CD4-positive, alpha-beta T cell treated with Interleukin-6 for 4 hours (primary cell): Measurements from ENCODE around the gene FBXL16.
"Not testable (repeated sequence)": the region's sequence is repeated elsewhere in the genome, so short reads cannot be mapped to it uniquely, and the experiment has no call there.

Source experiments
- DNase-seq: peaks from one replicate; pipeline ENCODE4 v3.0.0-alpha.2; 2020; ENCODE audit warnings: mixed read lengths

FBXL16 gene

DNA sequence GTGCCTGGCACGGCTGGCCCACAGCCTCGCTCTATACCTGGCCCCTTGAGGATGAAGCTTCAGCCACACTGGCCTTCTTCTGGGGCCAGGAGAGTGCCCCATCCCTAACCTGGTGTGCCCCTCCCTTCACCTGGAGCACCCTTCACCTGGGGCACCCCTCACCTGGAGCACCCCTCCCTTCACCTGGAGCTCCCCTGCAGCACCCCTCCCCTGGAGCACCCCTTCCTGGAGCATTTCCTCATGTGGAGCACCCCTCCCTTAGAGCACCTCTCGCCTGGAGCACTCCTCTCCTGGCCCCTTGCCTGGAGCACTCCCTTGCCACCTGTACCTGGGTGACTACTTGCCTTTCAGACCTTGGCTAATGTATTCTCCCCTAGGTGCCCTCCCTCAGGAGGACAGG is 2.4 kb upstream of the FBXL16 start:
- no peak for DNase-seq

GRCh38 chr16:707062-707538 is 1.5 kb upstream of the FBXL16 start:
- DNase-seq: no peak

GRCh38 chr16:706189-707061 is 824 bp upstream of the FBXL16 start:
- no peak for DNase-seq

DNA sequence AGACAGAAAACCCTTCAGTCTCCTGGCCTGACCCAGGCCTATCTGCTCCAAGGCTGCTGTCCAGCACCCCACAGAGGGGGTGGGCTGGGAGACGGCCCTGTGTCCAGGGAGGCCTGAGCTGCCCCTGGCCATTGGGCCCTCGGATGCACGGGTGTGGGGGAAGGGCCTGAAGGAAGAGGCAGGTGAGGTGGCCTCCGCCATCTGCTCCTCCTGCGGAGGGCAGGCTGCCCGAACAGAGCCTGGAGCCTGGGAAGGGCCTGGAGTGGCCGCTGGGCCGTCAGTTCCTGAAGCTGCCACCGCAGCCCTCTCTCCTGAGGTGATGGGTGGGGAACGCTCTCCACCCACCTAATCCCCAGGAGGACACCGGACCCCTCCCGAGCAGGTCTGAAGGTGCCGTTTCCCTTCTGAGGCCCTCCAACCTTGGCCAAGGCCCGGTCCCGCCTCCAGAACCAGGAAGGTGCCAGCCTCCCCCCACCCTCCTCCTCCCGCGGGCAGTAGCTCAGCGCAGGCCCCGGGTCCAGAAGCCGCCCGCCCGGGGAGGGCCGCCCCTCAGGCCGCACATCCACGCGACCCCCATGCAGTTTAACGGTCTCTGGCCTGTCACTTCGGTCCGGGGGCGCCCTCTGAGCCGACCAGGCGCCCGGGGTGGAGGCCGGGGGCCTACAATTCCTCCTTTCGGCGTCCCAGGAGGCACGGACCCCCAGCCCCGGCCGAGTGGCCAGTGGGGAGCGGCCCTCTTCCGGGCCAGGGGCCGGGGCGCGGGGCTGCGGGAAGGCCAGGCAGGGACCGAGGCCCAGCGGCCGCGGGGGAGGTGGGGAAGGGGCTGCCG is 835 bp downstream of the FBXL16 start:
- DNase-seq: no peak

DNA sequence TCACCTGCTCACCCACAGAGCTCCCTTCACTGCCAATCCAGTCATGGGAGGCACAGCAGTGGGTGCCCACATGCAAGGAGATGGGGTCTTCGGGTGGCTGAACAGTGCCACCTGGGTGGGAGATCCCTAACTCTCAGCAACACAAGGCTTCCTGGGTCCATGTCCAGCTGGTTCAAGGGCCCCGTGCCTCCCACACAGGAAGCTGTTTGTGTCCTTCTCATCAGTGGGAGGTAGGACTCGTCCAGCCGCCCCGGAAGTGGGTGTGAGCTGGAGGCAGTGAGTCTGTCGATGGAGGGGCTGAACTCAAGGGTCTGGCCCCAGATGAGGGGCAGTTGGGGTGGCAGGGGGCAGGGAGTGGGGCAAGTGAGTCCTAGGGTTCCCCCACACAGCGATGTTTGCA is 1.6 kb downstream of the FBXL16 start:
- no peak for DNase-seq

DNA sequence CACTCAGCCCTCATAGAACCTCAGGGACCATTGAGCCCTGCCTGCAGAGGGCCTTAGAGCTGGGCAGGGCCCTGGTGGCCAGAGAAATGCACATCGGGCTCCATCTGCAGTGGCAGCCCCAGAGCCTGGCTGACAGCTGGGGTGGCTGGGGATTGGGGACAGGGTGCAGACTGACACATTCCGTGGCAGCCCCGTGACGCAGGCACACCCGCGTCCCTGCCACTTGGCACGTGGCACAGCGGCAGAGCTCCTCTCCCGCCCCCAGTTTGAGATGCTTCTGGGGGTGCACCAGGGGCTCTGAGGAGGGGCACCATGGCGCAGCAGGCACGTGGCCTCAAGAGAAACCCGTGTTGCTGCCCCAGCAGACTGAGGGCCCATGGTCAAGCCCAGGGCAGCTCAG is 2.2 kb downstream of the FBXL16 start:
- no peak for DNase-seq

DNA sequence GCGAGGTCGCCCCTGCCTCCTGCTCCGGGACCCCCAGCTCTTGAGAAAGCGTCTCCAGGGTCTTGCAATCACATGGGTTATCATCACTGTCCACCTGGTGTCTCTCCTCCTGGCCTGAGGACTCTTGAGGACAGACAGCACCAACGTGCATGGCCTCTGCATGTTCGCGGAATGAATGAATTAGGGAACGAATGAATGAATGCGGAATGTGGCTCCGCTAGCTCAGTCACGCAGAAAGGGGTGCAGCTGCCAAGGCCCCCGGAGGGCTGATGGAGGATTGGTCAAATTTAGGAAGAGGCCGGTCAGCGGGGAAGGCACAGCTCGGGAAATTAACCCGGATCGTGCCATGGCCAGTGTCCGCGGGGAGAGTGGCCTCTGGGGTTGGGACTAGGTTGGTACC is 3.3 kb downstream of the FBXL16 start:
- no peak for DNase-seq

- peak; percentile 56 for DNase-seq
These were observed 4.7 kb downstream of the FBXL16 start for GRCh38 chr16:700684-701584.

- DNase-seq: no peak
These were observed 6.5 kb downstream of the FBXL16 start for GRCh38 chr16:698911-699671.

GRCh38 chr16:695355-696089 is 10.1 kb downstream of the FBXL16 start:
- DNase-seq: peak; percentile 81

GRCh38 chr16:694863-695354 is 10.7 kb downstream of the FBXL16 start:
- DNase-seq: no peak

DNA sequence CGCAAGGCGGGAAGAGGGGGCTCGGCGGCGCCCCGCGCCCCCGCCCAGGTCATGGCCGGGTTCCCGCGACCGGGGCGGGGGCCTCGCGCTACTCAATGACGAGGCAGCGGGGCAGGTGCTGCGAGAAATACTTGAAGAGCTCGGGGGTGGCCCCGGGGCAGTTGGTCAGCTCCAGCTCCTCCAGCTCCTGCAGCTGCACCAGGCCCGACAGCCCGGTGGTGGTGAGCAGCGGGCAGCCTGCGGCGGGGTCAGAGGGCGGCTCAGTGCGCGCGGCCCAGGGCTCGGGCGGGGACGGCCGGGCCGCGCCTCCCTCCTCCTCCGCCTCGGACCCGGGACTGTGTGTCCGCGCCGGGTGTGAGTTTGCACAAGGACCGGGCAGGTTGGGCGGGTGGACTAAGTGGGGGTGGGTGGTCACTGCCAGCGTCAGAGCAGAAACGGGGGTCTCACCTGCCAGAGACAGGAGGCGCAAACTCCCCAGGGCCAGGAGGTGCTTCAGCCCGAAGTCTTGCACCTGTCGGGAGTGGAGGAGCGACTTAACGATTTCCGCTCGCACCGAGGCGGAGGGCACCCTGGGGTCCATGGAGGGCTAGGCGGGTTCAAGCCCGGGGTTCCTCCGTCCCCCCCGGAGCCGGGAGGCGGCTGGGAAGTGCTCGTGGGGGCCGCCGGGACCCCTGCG is 11.3 kb downstream of the FBXL16 start:
- peak; percentile 28 for DNase-seq

GRCh38 chr16:693766-694165 is 11.8 kb downstream of the FBXL16 start:
- no peak for DNase-seq

GRCh38 chr16:693364-693763 is 12.2 kb downstream of the FBXL16 start:
- DNase-seq: no peak

DNA sequence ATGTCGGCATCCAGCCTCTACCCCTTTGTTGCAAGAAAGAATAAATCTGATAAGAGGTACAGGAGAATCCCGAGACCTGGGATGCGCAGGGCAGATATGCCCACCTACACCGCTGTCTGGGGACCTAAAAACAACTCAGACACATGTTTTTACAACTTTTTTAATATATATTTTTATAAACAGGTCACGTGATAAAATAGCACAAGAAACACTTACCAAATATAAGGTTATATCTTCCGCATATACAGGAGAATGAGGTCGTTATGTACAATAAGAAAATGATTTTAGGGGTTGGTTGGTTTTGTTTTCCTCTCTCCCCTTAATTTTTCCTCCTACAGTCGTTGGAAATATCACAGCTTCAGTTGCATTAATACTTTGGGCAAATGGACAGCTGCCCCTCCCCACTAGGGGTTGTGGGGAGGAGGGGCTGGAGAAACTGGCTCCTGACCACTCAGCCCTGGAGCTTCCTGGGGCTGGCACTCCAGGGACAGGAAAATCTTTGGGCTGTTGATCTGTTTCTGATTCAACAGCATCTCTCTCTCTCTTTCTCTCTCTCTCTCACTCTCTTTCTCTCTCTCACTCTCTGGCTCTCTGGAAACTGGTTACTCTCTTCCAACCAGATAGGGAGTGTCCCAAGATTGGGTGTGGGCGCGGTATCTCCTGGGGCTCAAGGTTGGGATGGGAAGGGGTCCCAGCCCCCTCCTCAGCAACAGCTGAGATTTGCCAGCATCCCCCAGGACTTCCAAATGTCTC is 13.1 kb downstream of the FBXL16 start:
- DNase-seq: no peak

GRCh38 chr16:691242-691641 is 14.4 kb downstream of the FBXL16 start:
- DNase-seq: not testable (repeated sequence)

- no peak for DNase-seq
These were observed 16.3 kb downstream of the FBXL16 start for GRCh38 chr16:689175-689897.

DNA sequence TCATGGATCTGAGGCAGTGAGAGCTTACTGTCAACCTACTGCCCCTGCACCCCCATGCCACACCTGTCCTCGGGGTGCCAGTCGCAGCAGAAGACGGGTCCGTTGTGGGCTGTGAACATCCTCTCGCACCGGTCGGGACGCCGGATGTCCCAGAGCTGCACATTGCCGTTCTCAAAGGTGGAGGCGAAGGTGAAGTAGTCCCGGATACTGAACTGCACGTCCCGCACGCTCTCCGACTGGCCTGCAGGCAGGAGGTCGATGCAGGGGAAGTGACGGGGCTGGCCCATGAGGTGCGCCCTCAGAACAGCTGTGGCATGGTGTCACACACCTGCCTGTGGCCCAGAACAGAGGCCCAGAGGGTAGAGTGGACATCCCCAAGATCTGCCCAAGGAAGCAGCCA is 18.1 kb downstream of the FBXL16 start:
- DNase-seq: no peak
